CD4-positive, alpha-beta memory T cell (primary cell): ENCODE measurements around the gene TNFRSF13B. TPM values are rescaled to one million over a fixed set of nuclear protein-coding genes. Genes with fewer than 3 reads are reported as not detected.
A peak's percentile ranks its signal among the peaks of the same experiment; 100 is the strongest.
"Not testable (repeated sequence)": the region's sequence is repeated elsewhere in the genome, so short reads cannot be mapped to it uniquely, and the experiment has no call there.

Experiments used
- CTCF ChIA-PET: fragments of 350-600 bp; sonication (Branson Sonifier 250); formaldehyde crosslinking; loops from one replicate; lab custom pipeline; 2021; ENCODE audit warnings: inconsistent platforms; ENCODE audit not compliant: partially characterized antibody; lab: Charles Lee
- POLR2A ChIA-PET: fragments of 350-600 bp; sonication (Branson Sonifier 250); formaldehyde crosslinking; loops from one replicate; lab custom pipeline; 2021; ENCODE audit not compliant: partially characterized antibody; lab: Charles Lee
- DNase-seq, 5 donors: peaks; one replicate each; pipeline versions ENCODE4 v3.0.0 to v3.0.0-alpha.2; 2020 to 2022; ENCODE audit warnings: mixed read lengths in 1 of 5
- H3K27ac ChIP-seq: one replicate; pipeline ENCODE4 v1.7.0; 2013; ENCODE audit warnings: low read depth, low read length
- H3K27me3 ChIP-seq: 2 replicates; pipeline ENCODE4 v1.7.0; 2013; ENCODE audit warnings: mild to moderate bottlenecking, low read length, moderate library complexity; ENCODE audit not compliant: insufficient read depth
- H3K36me3 ChIP-seq: 2 replicates; pipeline ENCODE4 v1.7.0; 2013; ENCODE audit warnings: mild to moderate bottlenecking, low read length, moderate library complexity; ENCODE audit not compliant: insufficient read depth
- H3K4me1 ChIP-seq: 2 replicates; pipeline ENCODE4 v1.7.0; 2013; ENCODE audit warnings: mild to moderate bottlenecking, low read length, moderate library complexity; ENCODE audit not compliant: insufficient read depth
- H3K4me3 ChIP-seq, 2 donors: one replicate each; pipeline ENCODE4 v1.7.0; 2013; ENCODE audit warnings: low read length in 2 of 2, mild to moderate bottlenecking in 1 of 2
- H3K9me3 ChIP-seq, 2 donors: one replicate each; pipeline ENCODE4 v1.7.0; 2013; ENCODE audit warnings: low read length in 2 of 2, control low read depth in 1 of 2; ENCODE audit not compliant: control insufficient read depth in 1 of 2
- H3K27ac Mint-ChIP-seq, 7 donors: one replicate each; pipeline ENCODE4 v1.8.0; 2020 to 2021; ENCODE audit warnings: mixed read lengths in 7 of 7, mild to moderate bottlenecking in 6 of 7, inconsistent platforms in 3 of 7, moderate library complexity in 3 of 7
- H3K27me3 Mint-ChIP-seq, 2 donors: one replicate each; pipeline ENCODE4 v1.8.0; 2020 to 2021; ENCODE audit warnings: mixed read lengths in 2 of 2
- H3K36me3 Mint-ChIP-seq, 2 donors: one replicate each; pipeline ENCODE4 v1.8.0; 2020 to 2021; ENCODE audit warnings: mixed read lengths in 2 of 2, inconsistent platforms in 1 of 2, mild to moderate bottlenecking in 1 of 2
- H3K4me1 Mint-ChIP-seq, 4 donors: one replicate each; pipeline ENCODE4 v1.8.0; 2020 to 2021; ENCODE audit warnings: mixed read lengths in 4 of 4, mild to moderate bottlenecking in 1 of 4
- H3K4me3 Mint-ChIP-seq, 8 donors: one replicate each; pipeline ENCODE4 v1.8.0; 2020 to 2021; ENCODE audit warnings: mixed read lengths in 8 of 8, mild to moderate bottlenecking in 7 of 8, moderate library complexity in 6 of 8, inconsistent platforms in 3 of 8
- H3K9me3 Mint-ChIP-seq, 8 donors: one replicate each; pipeline ENCODE4 v1.8.0; 2020 to 2021; ENCODE audit warnings: mixed read lengths in 8 of 8, mild to moderate bottlenecking in 5 of 8, inconsistent platforms in 3 of 8, moderate library complexity in 1 of 8
- intact Hi-C: fragments of 100-400 bp; cut with micrococcal nuclease; formaldehyde crosslinking; loops from one replicate; pipeline ENCODE4 v1.15.1; 2023
- polyA plus RNA-seq, 2 donors: library from polyadenylated mRNA; unstranded; fragments of 300-500 nt; fragmentation: Illumina TruSeq; gene quantifications; one replicate each; pipeline ENCODE4 v1.2.3, GENCODE V29; 2021
- total RNA-seq, 2 experiments: library from RNA; stranded (reverse); gene quantifications; one replicate each; pipeline ENCODE4 v1.2.3, GENCODE V29; 2021

The TNFRSF13B gene
- total and polyA plus RNA-seq, 4 experiments from 2014 or later: 0.78 TPM; not detected in 3

DNA sequence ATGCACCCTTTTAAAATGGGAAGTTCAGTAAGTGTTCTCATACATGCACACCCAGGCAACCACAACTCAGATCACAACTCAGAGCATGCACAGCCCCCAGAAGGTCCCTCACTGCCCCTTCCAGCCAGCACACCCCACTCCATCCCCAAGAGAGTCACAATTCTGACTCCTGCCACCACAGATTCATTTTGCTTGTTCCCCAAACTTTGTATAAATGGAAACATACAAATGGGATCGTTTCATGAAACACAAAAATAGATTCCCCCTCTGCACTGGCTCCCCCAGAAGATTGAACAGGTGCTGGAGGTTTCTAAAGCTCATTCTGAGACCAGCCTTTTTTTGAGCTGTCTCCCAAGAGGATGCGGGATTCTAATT lies 3.3 kb upstream of the TNFRSF13B start:
- peaks cover 5% of the 10 kb centered on the region for H3K4me1 ChIP-seq
- DNase-seq: no peak
- ChIA-PET CTCF (interaction anchor here (0.7 to 4.3 kb wide), 2 partner anchors 15 to 44 kb away, joined by 4 to 27 read pairs; no protein-coding TSS in a partner anchor), POLR2A (no interaction called here)
- H3K9me3 ChIP-seq: no peaks in the 10 kb centered on the region
- no peak overlapping the region for H3K4me3 Mint-ChIP-seq
- peaks cover 0 to 1% (median 0%) of the 10 kb centered on the region in 8 donors for H3K9me3 Mint-ChIP-seq
- no peaks in the 10 kb centered on the region for H3K36me3 Mint-ChIP-seq
- no peaks in the 10 kb centered on the region for H3K27me3 Mint-ChIP-seq
- intact Hi-C loops: no loop called here
- H3K4me3 ChIP-seq: no peak overlapping the region
- H3K4me1 Mint-ChIP-seq: peaks cover 2 to 10% (median 4%) of the 10 kb centered on the region in 4 donors
- no peak overlapping the region for H3K27ac ChIP-seq
- H3K27me3 ChIP-seq: no peaks in the 10 kb centered on the region
- H3K36me3 ChIP-seq: no peaks in the 10 kb centered on the region
- no peak overlapping the region for H3K27ac Mint-ChIP-seq

- Mint-ChIP-seq H3K4me3 (no peak overlapping the region), H3K36me3 (no peaks in the 10 kb centered on the region), H3K27me3 (no peaks in the 10 kb centered on the region), H3K9me3 (peaks cover 0 to 1% (median 0%) of the 10 kb centered on the region in 8 donors), H3K4me1 (peaks cover 2 to 10% (median 4%) of the 10 kb centered on the region in 4 donors), H3K27ac (peak overlapping the region in 1 of 7 donors; percentile 6)
- DNase-seq: no peak
- intact Hi-C loops: no loop called here
- ChIA-PET POLR2A (no interaction called here), CTCF (interaction anchor here (4.3 kb wide), 1 partner anchor 16 kb away, joined by 27 read pairs; no protein-coding TSS in a partner anchor)
- Histone ChIP-seq H3K36me3 (no peaks in the 10 kb centered on the region), H3K9me3 (no peaks in the 10 kb centered on the region), H3K27ac (no peak overlapping the region), H3K4me3 (no peak overlapping the region), H3K4me1 (peaks cover 5% of the 10 kb centered on the region), H3K27me3 (no peaks in the 10 kb centered on the region)
These were observed 2.8 kb upstream of the TNFRSF13B start for GRCh38 chr17:16974569-16975276.

DNA sequence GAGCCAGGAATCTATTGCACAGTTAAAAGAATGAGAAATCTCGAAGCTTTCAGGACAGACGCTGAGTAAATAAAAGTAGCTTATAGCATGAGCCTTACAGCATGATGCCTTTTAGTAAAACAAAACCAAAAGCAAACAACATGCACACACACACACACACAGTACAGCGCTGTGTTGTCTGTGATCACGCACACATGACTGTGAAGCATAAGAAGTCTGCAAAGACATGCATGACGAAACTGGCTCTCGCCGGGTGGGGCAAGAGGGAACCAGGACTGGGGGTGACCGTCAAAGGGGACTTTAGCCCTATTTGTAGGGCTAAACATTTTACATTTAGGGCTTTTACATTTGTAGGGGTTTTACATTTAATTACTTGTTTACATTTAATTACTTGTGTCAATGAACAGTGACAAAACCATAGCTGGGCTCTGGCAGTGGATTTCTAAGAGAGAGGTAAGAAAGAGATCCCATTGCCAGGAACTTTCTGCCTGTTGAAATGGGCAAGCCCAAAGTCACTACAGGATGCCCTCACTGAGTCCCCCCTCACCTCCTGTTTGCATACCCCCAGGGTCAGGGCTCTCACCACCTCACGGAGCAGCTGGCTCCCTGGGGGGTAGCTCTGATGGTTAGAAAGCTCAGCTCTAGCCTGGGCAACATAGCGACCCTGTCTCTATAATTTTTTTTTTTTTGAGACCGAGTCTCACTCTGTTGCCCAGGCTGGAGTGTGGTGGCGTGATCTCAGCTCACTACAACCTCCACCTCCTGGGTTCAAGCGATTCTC lies 2.0 kb upstream of the TNFRSF13B start:
- no peak overlapping the region for H3K27ac ChIP-seq
- no peak overlapping the region for H3K4me3 Mint-ChIP-seq
- ChIA-PET POLR2A (no interaction called here), CTCF (interaction anchor here (4.3 kb wide), 1 partner anchor 16 kb away, joined by 27 read pairs; no protein-coding TSS in a partner anchor)
- H3K9me3 Mint-ChIP-seq: peaks cover 0 to 1% (median 0%) of the 10 kb centered on the region in 8 donors
- no peak overlapping the region for H3K27ac Mint-ChIP-seq
- H3K27me3 Mint-ChIP-seq: no peaks in the 10 kb centered on the region
- no peaks in the 10 kb centered on the region for H3K9me3 ChIP-seq
- no peak for DNase-seq
- H3K36me3 ChIP-seq: no peaks in the 10 kb centered on the region
- H3K4me1 ChIP-seq: peaks cover 5% of the 10 kb centered on the region
- H3K4me3 ChIP-seq: no peak overlapping the region
- peaks cover 2 to 10% (median 4%) of the 10 kb centered on the region in 4 donors for H3K4me1 Mint-ChIP-seq
- H3K36me3 Mint-ChIP-seq: no peaks in the 10 kb centered on the region
- intact Hi-C loops: no loop called here
- H3K27me3 ChIP-seq: no peaks in the 10 kb centered on the region

- CTCF ChIA-PET, H3K4me3 Mint-ChIP-seq, H3K36me3 Mint-ChIP-seq, H3K9me3 ChIP-seq, DNase-seq, H3K27ac ChIP-seq, H3K4me3 ChIP-seq, H3K27me3 Mint-ChIP-seq, H3K4me1 ChIP-seq, H3K27me3 ChIP-seq, intact Hi-C loops, POLR2A ChIA-PET, H3K9me3 Mint-ChIP-seq, H3K36me3 ChIP-seq: not testable (repeated sequence)
- H3K27ac Mint-ChIP-seq: peak overlapping the region in 1 of 7 donors; percentile 86
- H3K4me1 Mint-ChIP-seq: peaks cover 2 to 10% (median 4%) of the 10 kb centered on the region in 4 donors
These were observed 1.1 kb upstream of the TNFRSF13B start for GRCh38 chr17:16973043-16973442.

GRCh38 chr17:16972346-16972745 lies 428 bp upstream of the TNFRSF13B start:
- H3K27me3 ChIP-seq: no peaks in the 10 kb centered on the region
- H3K36me3 ChIP-seq: no peaks in the 10 kb centered on the region
- no peak overlapping the region for H3K4me3 Mint-ChIP-seq
- POLR2A ChIA-PET: no interaction called here
- H3K27ac ChIP-seq: no peak overlapping the region
- H3K27ac Mint-ChIP-seq: no peak overlapping the region
- no peak overlapping the region for H3K4me3 ChIP-seq
- H3K4me1 Mint-ChIP-seq: peaks cover 2 to 10% (median 4%) of the 10 kb centered on the region in 4 donors
- H3K27me3 Mint-ChIP-seq: no peaks in the 10 kb centered on the region
- no peak for DNase-seq
- peaks cover 0 to 1% (median 0%) of the 10 kb centered on the region in 8 donors for H3K9me3 Mint-ChIP-seq
- CTCF ChIA-PET: no interaction called here
- H3K36me3 Mint-ChIP-seq: no peaks in the 10 kb centered on the region
- H3K9me3 ChIP-seq: no peaks in the 10 kb centered on the region
- intact Hi-C loops: no loop called here
- H3K4me1 ChIP-seq: peaks cover 5% of the 10 kb centered on the region

DNA sequence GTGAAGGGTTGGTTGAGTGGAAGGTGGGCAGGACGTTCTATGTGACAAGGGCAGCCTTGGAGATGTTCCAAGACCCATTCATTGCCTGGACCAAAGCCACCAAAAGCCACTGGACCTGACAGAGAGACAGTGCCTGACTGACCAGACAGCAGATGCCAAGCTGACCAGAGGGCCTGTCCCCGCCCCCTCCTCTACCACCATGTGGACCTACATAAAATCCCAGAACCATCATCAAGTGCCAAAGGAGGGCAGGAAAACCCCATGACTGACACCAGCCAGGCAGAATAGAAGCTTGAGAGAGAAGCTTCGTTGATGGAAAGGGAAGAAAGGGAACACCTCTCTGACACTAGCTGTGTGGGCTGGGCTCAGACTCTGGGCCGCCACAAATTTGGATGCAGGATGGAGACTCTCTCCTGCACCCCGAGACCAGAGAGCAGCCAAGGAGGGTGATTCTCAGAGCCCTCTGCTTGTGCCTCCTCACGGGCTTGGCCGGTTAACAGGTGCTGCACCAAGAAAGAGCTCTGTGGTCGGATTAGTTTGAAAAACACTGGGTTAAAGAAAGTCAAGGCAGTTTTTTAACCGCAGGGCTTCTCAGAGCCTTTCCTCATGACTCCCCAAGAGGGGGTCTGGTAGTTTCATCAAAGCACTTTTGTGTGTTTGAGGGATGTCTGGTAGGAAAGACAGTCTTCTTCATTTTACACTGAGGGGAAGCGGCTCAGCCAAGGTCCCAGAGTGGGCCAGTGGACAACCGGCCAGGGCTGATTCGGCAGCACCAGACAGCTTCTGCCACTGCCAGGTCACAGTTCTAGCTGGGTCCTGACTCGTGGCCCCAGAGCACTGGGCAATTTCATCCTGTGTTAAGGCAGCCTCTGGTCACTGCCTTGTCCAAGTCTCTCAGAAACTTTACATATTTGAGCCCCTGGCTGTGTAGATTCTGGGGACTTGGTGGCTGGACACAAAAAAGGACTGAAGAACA lies 1.7 kb downstream of the TNFRSF13B start:
- Mint-ChIP-seq H3K27me3 (peaks cover 0 to 3% of the 10 kb centered on the region in 2 donors), H3K9me3 (peaks cover 0 to 1% (median 0%) of the 10 kb centered on the region in 8 donors), H3K4me1 (no peaks in the 10 kb centered on the region), H3K27ac (no peak overlapping the region), H3K36me3 (no peaks in the 10 kb centered on the region), H3K4me3 (no peak overlapping the region)
- no peak overlapping the region for H3K27ac ChIP-seq
- H3K9me3 ChIP-seq: no peaks in the 10 kb centered on the region
- no peak for DNase-seq
- ChIA-PET POLR2A (no interaction called here), CTCF (no interaction called here)
- H3K4me3 ChIP-seq: no peak overlapping the region
- no peaks in the 10 kb centered on the region for H3K36me3 ChIP-seq
- no peaks in the 10 kb centered on the region for H3K27me3 ChIP-seq
- intact Hi-C loops: no loop called here
- H3K4me1 ChIP-seq: no peaks in the 10 kb centered on the region
